GM12801 (cell line): ENCODE results near the gene CFAP100.

ENCODE experiments used
- TF ChIP-seq, protein P1 (sequence below): IDR thresholded peaks from one replicate; pipeline ENCODE4 v1.5.1; 2011; ENCODE audit warnings: control low read depth; ENCODE audit not compliant: insufficient read length; ENCODE audit errors: extremely low read depth

CFAP100 gene

DNA sequence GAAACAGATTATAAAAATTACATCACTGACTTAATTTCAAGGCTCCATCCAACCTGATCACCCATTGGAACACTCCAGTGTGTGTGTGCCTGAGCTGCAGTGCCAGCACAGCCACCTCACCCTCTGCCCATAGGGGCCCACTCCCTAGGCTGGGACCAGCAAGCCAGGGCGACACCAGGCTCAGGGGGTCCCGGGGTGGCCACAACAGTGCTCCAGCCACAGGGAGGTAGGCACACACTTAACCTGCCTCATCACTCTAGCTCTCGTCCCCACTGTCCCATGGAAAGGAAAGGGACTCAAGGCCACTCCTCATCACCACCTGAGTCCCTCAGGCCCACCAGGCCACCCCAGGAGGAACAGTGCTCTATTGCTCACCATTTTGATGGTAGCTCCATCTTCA lies 56.0 kb downstream of the CFAP100 start:
- TF ChIP-seq, protein P1, sequence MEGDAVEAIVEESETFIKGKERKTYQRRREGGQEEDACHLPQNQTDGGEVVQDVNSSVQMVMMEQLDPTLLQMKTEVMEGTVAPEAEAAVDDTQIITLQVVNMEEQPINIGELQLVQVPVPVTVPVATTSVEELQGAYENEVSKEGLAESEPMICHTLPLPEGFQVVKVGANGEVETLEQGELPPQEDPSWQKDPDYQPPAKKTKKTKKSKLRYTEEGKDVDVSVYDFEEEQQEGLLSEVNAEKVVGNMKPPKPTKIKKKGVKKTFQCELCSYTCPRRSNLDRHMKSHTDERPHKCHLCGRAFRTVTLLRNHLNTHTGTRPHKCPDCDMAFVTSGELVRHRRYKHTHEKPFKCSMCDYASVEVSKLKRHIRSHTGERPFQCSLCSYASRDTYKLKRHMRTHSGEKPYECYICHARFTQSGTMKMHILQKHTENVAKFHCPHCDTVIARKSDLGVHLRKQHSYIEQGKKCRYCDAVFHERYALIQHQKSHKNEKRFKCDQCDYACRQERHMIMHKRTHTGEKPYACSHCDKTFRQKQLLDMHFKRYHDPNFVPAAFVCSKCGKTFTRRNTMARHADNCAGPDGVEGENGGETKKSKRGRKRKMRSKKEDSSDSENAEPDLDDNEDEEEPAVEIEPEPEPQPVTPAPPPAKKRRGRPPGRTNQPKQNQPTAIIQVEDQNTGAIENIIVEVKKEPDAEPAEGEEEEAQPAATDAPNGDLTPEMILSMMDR: no peak

DNA sequence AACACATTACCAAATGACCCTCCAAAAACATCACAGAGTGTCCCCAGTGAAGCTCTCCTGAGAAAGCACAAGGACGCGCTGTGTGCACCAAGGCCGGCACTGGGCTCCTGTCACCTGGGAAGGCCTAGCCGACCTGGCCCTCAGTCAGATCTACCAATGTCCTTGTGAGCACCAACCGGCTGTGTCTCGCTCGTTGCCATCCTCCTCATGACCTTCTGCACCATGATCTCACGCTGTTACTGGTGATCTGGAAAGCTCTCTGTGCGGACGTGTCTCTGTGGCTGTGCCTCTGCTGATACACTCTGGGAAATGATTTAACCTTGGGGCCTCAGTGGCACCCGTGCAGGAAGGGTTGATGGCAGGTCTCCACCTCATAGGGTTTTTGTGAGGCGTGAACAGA lies 56.8 kb downstream of the CFAP100 start:
- TF ChIP-seq, protein P1: no peak

DNA sequence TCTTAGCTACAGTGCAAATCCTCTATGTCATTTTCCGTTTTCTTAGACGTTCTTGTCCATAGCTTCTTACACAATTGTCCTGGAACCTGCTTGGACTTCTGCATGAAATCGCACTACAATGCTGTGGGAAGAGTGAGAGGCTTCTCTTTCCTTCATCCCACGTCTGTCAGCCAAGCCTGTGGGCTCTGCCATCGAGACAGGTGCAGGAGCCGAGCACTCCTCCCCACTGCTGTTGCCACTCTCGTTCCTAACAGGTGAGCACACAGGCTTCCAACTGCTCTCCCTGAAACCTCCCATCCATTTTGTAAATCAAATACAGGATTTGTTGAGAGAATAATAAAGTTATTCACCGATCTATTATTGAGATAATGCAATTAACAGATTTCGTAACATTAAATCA lies 57.5 kb downstream of the CFAP100 start:
- TF ChIP-seq, protein P1: no peak

DNA sequence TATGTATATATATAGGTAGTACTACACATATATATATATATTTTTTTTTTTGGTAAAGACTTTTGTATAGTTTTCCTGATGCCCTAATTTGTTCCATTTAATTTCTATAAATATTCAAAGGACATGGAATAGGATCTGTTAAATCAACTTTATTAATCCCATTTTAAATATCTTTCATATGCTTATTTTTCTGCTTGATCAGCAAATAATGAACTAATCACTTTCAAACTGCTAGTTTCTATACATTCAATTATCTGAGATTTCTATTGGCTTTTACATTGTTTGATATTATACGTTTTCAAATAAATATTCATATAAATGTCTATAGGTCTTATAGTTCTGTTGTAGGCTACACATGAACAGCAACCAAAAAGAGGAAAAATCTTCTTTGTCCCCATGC lies 59.3 kb downstream of the CFAP100 start:
- TF ChIP-seq, protein P1: no peak

DNA sequence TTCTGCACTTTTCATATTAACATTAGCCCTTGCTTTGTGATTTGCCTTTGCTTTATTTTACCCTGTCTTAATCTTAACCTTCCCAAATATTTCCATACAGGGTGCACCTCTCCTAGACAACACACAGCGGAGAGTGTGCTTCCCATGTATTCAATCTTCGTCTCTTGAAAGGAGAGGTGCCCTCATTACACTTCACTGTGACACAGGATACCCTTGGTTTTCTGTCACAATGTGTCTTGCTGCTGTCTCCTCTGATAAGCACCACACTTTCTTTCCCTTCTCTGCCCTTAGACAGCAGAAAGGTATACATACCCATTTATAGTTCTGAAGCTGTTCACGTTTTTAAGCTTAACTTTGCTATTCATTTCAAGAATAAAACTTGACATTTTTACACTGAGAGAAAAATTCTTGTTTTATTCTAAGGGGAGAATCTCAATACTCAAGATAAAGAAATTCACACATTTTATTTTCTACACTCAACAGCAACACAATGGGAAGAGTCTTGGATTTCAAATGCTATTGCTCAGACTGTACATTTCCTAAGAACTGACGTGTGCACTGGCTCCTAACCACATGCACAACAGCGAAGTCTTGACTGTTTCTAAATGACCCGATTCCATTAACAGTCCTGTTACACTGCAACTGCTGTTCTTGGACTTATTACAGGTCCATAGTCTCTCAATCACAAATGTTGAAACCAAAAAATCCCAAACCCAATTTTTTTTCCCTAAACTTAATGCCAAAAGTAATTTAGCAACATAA lies 59.9 kb downstream of the CFAP100 start:
- TF ChIP-seq, protein P1: no peak

DNA sequence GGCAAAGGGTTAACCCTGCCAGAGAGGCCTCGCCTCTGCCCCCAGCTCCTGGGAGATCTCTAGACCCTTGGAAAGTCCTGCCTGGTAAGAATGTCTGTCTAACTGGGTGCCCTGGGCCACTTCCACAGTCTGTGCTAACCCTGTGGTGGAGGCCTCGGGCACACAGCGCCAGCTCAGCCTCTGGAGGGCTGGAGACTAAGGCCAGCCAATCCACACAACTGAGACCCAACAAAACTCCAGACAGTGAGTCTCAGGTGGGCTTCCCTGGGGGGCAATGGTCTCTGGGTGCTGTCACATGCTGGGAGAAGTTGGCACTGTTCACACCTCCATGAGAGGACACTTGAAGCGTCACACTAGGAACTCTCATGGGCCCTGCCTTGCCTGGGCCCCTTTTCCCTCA lies 61.5 kb downstream of the CFAP100 start:
- TF ChIP-seq, protein P1: no peak

DNA sequence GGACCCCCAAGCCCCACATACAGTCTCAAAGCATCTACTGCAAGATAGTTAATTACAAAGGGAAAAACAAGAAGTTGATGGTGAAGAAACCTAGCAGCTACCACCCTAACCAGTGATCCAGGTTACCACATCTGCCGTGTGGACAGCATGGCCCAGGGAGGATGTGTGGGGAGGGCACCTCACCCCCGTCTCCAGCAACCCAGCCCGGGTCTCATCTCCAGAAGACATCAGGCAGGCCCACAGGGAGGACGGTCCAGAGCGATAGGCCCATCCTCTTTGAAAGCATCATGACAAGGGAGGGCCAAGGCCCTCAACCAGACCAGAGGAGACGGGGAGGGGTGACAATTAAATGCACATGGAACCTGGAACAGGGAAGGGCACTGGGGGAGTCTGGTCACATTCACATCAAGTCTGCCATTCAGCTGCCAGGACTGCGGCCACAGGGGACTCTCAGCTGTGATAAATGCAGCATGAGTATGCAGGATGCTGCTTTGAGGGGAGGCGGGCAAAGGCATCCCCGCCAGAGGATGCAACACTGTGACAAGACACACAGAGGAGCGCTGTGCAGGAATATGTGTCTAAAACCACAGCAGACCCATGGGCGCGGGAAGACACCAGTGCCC lies 62.2 kb downstream of the CFAP100 start:
- TF ChIP-seq, protein P1: no peak
